HEK293T (cell line): ENCODE measurements around the gene INTS15.
A peak's percentile ranks its signal among the peaks of the same experiment; 100 is the strongest.

Experiments used
- CTCF ChIA-PET: fragments of 350-600 bp; formaldehyde crosslinking; extraction: SDS; loops from one replicate; lab custom pipeline; 2021; ENCODE audit warnings: antibody characterized with exemption, inconsistent platforms; lab: Yijun Ruan, JAX
- POLR2A ChIA-PET: fragments of 350-600 bp; formaldehyde crosslinking; extraction: SDS; loops from one replicate; lab custom pipeline; 2020; ENCODE audit warnings: antibody characterized with exemption, inconsistent platforms; lab: Yijun Ruan, JAX
- DNase-seq: peaks from one replicate; pipeline ENCODE4 v3.0.0; 2012; ENCODE audit warnings: mixed read lengths; ENCODE audit errors: extremely low spot score
- ARNT ChIP-seq: fragments of 450-650 bp; IDR thresholded peaks from 2 replicates; pipeline ENCODE4 v1.6.1; 2017; ENCODE audit warnings: mild to moderate bottlenecking
- BHLHE40 ChIP-seq: fragments of 450-650 bp; IDR thresholded peaks from 2 replicates; pipeline ENCODE4 v1.6.1; 2016; ENCODE audit warnings: mild to moderate bottlenecking, moderate library complexity, borderline replicate concordance
- CTBP1 ChIP-seq: fragments of 450-650 bp; IDR thresholded peaks from 2 replicates; pipeline ENCODE4 v1.6.1; 2016; ENCODE audit warnings: borderline replicate concordance
- ELF4 ChIP-seq: fragments of 450-650 bp; IDR thresholded peaks from 2 replicates; pipeline ENCODE4 v1.6.1; 2017; ENCODE audit warnings: antibody characterized with exemption
- FOXA1 ChIP-seq: fragments of 450-650 bp; IDR thresholded peaks from 2 replicates; pipeline ENCODE4 v1.6.1; 2016; ENCODE audit warnings: mild to moderate bottlenecking
- FOXK2 ChIP-seq: fragments of 450-650 bp; IDR thresholded peaks from 2 replicates; pipeline ENCODE4 v1.6.1; 2016; ENCODE audit warnings: mild to moderate bottlenecking
- FOXM1 ChIP-seq: fragments of 450-650 bp; IDR thresholded peaks from 2 replicates; pipeline ENCODE4 v1.6.1; 2017; ENCODE audit warnings: mild to moderate bottlenecking, borderline replicate concordance
- HDGF ChIP-seq: fragments of 450-650 bp; IDR thresholded peaks from 2 replicates; pipeline ENCODE4 v1.6.1; 2017; ENCODE audit warnings: antibody characterized with exemption, borderline replicate concordance
- L3MBTL2 ChIP-seq: fragments of 450-650 bp; conservative IDR thresholded peaks from 2 replicates; pipeline ENCODE4 v1.6.1; 2016; ENCODE audit warnings: mild to moderate bottlenecking
- LEF1 ChIP-seq: fragments of 450-650 bp; IDR thresholded peaks from 2 replicates; pipeline ENCODE4 v1.6.1; 2017; ENCODE audit warnings: mild to moderate bottlenecking, borderline replicate concordance
- NFRKB ChIP-seq: fragments of 450-650 bp; IDR thresholded peaks from 2 replicates; pipeline ENCODE4 v1.6.1; 2016; ENCODE audit warnings: mild to moderate bottlenecking, moderate library complexity
- SP1 ChIP-seq: fragments of 450-650 bp; IDR thresholded peaks from 2 replicates; pipeline ENCODE4 v1.6.1; 2017
- SUZ12 ChIP-seq: fragments of 450-650 bp; IDR thresholded peaks from 2 replicates; pipeline ENCODE4 v1.6.1; 2016; ENCODE audit warnings: mild to moderate bottlenecking
- TARDBP ChIP-seq: fragments of 450-650 bp; IDR thresholded peaks from 2 replicates; pipeline ENCODE4 v1.6.1; 2016
- ZNF384 ChIP-seq: fragments of 450-650 bp; IDR thresholded peaks from 2 replicates; pipeline ENCODE4 v1.6.1; 2016
- TF ChIP-seq, protein P1 (sequence below): fragments of 450-650 bp; IDR thresholded peaks from 2 replicates; pipeline ENCODE4 v1.6.1; 2016

The INTS15 gene

DNA sequence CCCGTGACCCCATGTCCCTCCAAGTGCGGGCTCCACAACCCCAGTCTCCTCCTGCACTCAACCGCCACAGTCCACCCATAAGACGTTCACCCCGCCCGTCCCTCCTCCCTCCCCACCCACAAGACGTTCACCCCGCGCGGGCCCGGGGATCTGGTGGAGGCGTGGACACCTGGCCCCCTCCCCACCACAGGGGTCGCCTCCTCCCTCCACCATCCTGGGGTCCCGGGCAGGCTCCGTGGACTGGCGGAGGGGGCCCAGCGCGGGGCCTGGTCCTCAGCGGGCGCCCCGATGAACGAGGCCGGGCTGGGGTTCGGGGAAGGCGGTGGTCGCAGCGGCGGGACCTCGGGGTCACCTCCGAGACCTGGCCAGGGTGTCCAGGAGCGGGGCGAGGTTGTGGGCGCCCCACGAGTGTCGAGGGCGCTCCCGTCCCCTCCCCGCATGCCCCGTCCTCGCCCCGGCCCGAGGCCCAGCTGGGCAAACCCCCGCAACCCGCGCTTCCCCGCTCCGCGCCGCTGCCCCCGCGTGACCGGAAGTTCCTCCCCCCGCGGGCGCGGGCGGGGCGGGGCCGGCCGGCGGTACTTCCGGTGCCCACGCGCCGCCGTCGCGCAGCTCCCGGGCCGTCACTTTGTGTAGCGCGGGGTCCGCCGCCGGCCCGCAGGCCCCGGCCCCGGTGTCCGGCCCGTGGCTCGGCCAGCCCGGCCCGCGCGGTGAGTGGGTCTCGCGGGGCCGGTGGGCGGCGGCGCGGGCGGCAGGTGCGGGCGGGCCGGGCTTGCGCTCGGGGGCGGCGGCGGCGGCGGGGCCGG lies 47.1 kb downstream of the INTS15 start, which contains the start of gene ZNF316:
ZNF316 (plus strand) TSS at position 578 of the 803 bp plus-strand sequence. CDS start 5,092 bp downstream, outside the sequence.
- ChIA-PET POLR2A (interaction anchor here (1.0 to 1.6 kb wide), 4 partner anchors 12 to 70 kb away, joined by 3 to 11 read pairs (median 3); partner anchors contain the start of genes INTS15 and ZNF12), CTCF (interaction anchor here (1.0 kb wide), 1 partner anchor 25 kb away, joined by 4 read pairs; no protein-coding TSS in a partner anchor)
- DNase-seq: peak; percentile 79
- TF ChIP-seq SP1 (no peak), NFRKB (no peak), SUZ12 (no peak), HDGF (no peak), FOXA1 (no peak), CTBP1 (no peak), TARDBP (no peak), ZNF384 (no peak), ARNT (no peak)

DNA sequence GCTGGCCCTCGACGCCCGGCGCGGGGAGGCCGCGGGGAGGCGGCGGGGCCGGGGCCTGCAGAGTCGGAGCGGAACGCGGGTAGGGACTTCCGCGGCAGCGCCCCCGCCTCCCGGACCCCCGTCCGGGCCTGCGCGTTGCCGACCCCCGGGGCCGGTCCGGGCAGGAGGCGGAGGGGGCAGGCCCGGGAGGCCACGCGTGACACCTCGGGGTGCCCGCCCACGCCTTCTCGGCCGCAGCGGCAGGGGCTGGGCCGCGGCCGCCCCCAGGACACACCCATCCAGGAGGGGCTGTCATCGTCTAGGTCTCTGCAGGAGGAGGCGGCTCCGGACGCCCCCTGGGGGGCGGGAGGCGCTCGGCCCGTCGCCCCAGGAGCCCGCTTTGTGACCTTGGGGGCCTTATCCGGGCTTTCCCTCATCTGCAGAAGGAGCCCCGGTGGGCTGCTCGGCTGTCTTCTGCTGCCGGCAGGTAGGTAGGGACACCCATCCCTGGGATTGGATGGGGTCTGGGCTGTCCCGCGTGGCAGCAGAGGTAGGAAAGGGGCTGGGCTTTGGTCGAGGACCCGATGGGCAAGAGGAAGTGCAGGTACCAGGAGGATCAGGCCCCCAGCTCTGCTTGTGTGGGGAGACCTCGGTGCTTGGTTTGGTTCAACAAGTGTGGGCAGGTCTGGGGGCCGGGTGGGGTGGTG lies 47.9 kb downstream of the INTS15 start:
- no peak for TF ChIP-seq SUZ12
- peak; percentile 25; the same call in 1 of the 2 replicates for TF ChIP-seq L3MBTL2
- 0 out of 2 replicates have a peak, but pooled peaks have one; percentile 22 for TF ChIP-seq LEF1
- TF ChIP-seq NFRKB: no peak
- TF ChIP-seq ZNF384: no peak
- ChIA-PET CTCF (no interaction called here), POLR2A (interaction anchor here (1.0 to 1.6 kb wide), 3 partner anchors 15 to 69 kb away, joined by 3 to 11 read pairs (median 3); partner anchors contain the start of genes INTS15 and ZNF12)
- peak; percentile 68 for DNase-seq

DNA sequence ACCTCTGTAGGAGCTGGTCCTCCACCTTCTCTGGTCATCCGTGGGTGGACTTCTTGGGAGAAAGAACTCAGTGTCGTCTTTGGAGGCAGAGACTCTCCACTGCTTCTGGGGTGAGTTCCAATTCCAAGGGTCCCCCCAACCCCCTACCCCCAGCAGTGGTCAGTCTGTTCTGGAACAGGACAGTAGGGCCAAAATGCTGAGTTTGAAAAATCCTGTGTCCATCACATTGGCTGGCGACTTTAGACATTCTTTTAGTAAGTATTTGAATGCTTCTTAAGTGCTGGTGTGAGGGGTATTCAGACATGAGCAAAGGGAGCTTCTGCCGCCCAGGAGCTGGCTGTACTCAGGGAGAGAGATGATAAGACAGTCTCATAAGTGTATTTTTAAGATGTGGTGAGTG lies 49.2 kb downstream of the INTS15 start:
- no peak for DNase-seq
- ChIA-PET CTCF (no interaction called here), POLR2A (no interaction called here)
- TF ChIP-seq FOXA1: no peak
- TF ChIP-seq L3MBTL2: no peak
- TF ChIP-seq TARDBP: no peak
- TF ChIP-seq HDGF: no peak
- TF ChIP-seq SUZ12: no peak
- TF ChIP-seq, protein P1, sequence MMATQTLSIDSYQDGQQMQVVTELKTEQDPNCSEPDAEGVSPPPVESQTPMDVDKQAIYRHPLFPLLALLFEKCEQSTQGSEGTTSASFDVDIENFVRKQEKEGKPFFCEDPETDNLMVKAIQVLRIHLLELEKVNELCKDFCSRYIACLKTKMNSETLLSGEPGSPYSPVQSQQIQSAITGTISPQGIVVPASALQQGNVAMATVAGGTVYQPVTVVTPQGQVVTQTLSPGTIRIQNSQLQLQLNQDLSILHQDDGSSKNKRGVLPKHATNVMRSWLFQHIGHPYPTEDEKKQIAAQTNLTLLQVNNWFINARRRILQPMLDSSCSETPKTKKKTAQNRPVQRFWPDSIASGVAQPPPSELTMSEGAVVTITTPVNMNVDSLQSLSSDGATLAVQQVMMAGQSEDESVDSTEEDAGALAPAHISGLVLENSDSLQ: no peak

DNA sequence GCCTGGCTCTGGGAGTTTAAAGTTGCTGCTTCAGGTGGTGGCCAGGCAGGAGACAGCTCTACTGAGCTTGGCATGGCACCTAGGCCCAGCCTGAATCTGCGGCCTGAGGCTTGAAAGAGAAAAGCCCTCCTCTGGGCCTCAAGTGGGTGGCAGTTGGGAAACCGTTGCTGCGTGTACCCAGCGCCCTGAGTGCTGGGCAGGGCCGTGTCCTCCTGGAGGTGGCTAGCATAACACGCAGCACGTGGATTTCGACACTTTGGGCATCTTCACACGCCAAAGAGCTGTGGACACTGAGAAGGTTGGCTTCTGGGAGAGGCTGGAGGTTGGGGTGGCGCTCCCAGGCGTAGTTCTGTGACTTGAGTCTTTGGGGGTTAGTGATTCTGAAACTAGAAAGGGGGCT lies 49.8 kb downstream of the INTS15 start:
- ChIA-PET CTCF (interaction anchor here (0.6 kb wide), 2 partner anchors 10 to 124 kb away, joined by 3 read pairs; no protein-coding TSS in a partner anchor), POLR2A (no interaction called here)
- TF ChIP-seq FOXK2 (no peak), TARDBP (no peak), ARNT (no peak), LEF1 (no peak), SP1 (no peak), SUZ12 (no peak), CTBP1 (no peak), FOXM1 (no peak), NFRKB (no peak), BHLHE40 (no peak)
- DNase-seq: no peak

DNA sequence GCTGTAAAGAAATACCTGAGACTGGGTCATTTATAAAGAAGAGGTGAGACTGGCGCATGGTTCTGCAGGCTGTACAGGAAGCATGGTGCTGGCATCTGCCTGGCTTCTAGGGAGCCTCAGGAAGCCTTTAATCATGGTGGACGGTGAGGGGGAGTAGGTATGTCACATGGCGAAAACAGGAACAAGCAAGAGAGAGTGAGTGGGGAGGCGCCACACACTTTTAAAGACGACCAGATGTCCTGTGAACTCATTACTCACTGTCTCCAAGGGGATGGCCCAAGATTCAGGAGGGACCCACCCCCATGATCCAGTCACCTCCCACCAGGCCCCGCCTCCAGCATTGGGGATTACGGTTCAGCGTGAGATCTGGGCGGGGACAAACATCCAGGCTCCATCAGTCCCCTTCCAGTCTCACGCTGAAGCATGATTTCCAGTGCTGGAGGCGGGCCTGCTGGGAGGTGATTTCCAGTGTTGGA lies 50.5 kb downstream of the INTS15 start:
- DNase-seq: no peak
- TF ChIP-seq, protein P1: peak; percentile 54; the same call in 1 of the 2 replicates
- no peak for TF ChIP-seq CTBP1
- ChIA-PET POLR2A (no interaction called here), CTCF (no interaction called here)

DNA sequence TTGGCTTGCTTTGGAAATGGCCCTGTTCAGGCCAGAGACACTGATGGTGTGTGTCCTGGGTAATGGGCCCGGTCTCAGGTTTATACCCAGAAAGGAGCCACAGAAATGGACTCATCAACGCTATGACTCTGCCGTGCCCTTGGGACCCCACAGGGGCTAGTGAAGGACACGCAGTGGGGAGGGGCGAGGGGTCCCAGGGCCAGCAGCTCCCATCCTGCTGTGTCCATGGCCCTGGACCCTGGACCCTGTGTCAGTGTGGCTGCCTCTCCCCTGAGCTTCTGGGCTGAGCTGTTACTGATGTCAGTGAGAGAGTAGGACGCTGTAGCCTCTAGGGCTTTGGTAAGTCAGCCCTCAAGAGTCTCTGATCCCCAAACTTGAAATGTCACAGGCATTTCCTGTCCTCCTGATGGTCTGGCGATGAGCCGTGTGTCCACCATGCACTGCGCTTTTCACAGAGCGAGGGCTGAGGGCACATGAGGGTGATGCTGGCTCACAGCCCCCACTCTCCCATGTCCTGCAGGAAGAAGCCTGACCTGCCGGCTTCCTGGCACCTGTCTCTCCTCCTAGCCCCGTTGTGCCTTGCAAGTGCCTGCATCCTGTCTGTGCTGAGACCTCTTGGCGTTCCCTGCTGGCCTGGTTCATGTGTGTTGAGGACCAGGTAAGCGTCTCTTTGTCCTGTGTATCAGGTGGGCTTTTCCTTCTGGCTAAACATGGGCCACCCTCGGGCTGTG lies 51.6 kb downstream of the INTS15 start:
- no peak for TF ChIP-seq SP1
- no peak for TF ChIP-seq TARDBP
- no peak for TF ChIP-seq FOXK2
- TF ChIP-seq ARNT: no peak
- TF ChIP-seq, protein P1: no peak
- no peak for TF ChIP-seq ZNF384
- TF ChIP-seq BHLHE40: no peak
- TF ChIP-seq LEF1: no peak
- no peak for TF ChIP-seq FOXM1
- no peak for TF ChIP-seq L3MBTL2
- no peak for TF ChIP-seq SUZ12
- TF ChIP-seq FOXA1: no peak
- TF ChIP-seq ELF4: no peak
- ChIA-PET CTCF (no interaction called here), POLR2A (no interaction called here)
- no peak for DNase-seq
